Nephron progenitor cell (in vitro differentiated cells): ENCODE results near the gene NOX3.

Experiments used
- DNase-seq: peaks from one replicate; pipeline ENCODE4 v3.0.0; 2021
- H3K27ac Mint-ChIP-seq: 2 replicates; pipeline ENCODE4 v1.8.0; 2021; ENCODE audit warnings: mild to moderate bottlenecking, moderate library complexity, mixed read lengths
- H3K27me3 Mint-ChIP-seq: 2 replicates; pipeline ENCODE4 v1.8.0; 2021; ENCODE audit warnings: mild to moderate bottlenecking, low read depth, mixed read lengths; ENCODE audit not compliant: poor library complexity
- H3K36me3 Mint-ChIP-seq: 2 replicates; pipeline ENCODE4 v1.8.0; 2021; ENCODE audit warnings: low read depth, mixed read lengths
- H3K4me1 Mint-ChIP-seq: 2 replicates; pipeline ENCODE4 v1.8.0; 2021; ENCODE audit warnings: mixed read lengths
- H3K4me3 Mint-ChIP-seq: 2 replicates; pipeline ENCODE4 v1.8.0; 2021; ENCODE audit warnings: mild to moderate bottlenecking, moderate library complexity, mixed read lengths
- H3K9me3 Mint-ChIP-seq: 2 replicates; pipeline ENCODE4 v1.8.0; 2021; ENCODE audit warnings: mild to moderate bottlenecking, moderate library complexity, mixed read lengths
- TF ChIP-seq, protein P1 (sequence below): fragments of 200-600 bp; sonication (generic); IDR thresholded peaks from 2 replicates; pipeline ENCODE4 v1.5.0; 2021; ENCODE audit warnings: antibody characterized with exemption

Gene NOX3

GRCh38 chr6:155351273-155352129 is 104.1 kb downstream of the NOX3 start:
- no peak overlapping the region for H3K4me3 Mint-ChIP-seq
- H3K9me3 Mint-ChIP-seq: peaks cover 74% of the 10 kb centered on the region
- H3K36me3 Mint-ChIP-seq: peaks cover 24% of the 10 kb centered on the region
- TF ChIP-seq, protein P1, sequence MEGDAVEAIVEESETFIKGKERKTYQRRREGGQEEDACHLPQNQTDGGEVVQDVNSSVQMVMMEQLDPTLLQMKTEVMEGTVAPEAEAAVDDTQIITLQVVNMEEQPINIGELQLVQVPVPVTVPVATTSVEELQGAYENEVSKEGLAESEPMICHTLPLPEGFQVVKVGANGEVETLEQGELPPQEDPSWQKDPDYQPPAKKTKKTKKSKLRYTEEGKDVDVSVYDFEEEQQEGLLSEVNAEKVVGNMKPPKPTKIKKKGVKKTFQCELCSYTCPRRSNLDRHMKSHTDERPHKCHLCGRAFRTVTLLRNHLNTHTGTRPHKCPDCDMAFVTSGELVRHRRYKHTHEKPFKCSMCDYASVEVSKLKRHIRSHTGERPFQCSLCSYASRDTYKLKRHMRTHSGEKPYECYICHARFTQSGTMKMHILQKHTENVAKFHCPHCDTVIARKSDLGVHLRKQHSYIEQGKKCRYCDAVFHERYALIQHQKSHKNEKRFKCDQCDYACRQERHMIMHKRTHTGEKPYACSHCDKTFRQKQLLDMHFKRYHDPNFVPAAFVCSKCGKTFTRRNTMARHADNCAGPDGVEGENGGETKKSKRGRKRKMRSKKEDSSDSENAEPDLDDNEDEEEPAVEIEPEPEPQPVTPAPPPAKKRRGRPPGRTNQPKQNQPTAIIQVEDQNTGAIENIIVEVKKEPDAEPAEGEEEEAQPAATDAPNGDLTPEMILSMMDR: no peak
- no peak for DNase-seq
- no peak overlapping the region for H3K27ac Mint-ChIP-seq
- H3K27me3 Mint-ChIP-seq: no peaks in the 10 kb centered on the region
- H3K4me1 Mint-ChIP-seq: no peaks in the 10 kb centered on the region

DNA sequence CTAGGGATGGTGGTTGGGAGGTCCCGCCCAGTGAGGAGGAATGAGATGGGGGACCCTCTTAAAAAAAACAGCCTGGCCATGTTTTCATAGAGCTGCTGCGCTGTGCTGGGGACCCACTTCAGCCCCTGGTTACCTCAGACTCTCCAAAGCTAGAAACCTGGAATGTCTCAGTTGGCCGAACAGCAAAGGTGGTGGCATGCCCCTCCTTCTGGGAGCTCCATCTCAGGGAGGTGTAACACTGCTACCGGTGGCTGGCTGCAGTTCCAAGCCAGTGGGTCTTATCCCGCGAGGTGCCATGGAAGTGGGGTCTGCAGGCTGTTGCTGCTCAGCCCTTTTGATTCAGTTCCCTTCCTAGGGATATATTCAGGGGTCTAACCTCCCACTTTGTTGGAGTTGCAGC is 105.7 kb downstream of the NOX3 start:
- Mint-ChIP-seq H3K4me3 (no peak overlapping the region), H3K27me3 (no peaks in the 10 kb centered on the region), H3K9me3 (peaks cover 80% of the 10 kb centered on the region), H3K36me3 (peaks cover 33% of the 10 kb centered on the region), H3K27ac (peak overlapping the region; percentile 69), H3K4me1 (no peaks in the 10 kb centered on the region)
- DNase-seq: no peak
- TF ChIP-seq, protein P1: no peak

DNA sequence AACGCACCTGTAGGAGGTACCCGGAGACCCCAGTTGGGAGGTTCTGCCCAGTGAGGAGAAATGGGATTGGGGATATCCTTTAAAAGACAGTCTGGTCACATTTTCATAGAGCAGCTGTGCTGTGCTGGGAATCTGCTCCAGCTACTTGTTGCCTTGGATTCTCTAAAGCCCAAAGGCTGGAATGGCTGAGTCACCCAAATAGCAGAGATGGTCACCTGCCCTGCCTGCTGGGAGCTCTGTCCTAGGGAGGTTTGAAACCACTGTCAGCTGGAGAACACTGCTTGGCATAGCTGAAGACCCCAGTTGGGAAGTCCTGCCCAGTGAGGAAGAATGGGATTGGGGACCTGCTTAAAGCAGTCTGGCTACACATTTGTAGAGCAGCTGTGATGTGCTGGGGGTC is 106.5 kb downstream of the NOX3 start:
- Mint-ChIP-seq H3K4me1 (no peaks in the 10 kb centered on the region), H3K9me3 (peaks cover 80% of the 10 kb centered on the region), H3K36me3 (peaks cover 29% of the 10 kb centered on the region), H3K4me3 (no peak overlapping the region), H3K27ac (no peak overlapping the region), H3K27me3 (no peaks in the 10 kb centered on the region)
- no peak for DNase-seq
- TF ChIP-seq, protein P1: no peak

DNA sequence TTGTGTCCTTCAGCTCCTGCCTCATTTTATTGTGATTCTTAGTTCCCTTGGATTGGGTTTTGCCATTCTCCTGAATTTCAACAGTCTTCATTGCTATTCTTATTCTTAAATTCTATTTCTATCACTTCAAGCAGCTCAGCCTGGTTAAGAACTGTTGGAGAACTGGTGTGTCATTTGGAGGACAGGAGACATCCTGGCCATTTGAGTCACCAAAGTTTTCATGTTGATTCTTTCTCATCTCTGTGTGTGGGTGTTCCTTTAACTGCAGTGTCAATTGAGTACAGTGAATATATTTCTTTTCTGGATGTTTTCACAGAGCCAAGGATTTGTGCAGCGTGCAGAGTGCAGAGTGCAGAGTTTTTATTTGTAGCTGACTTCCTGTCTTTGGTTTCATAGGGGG is 107.8 kb downstream of the NOX3 start:
- Mint-ChIP-seq H3K36me3 (peaks cover 27% of the 10 kb centered on the region), H3K4me3 (no peak overlapping the region)

DNA sequence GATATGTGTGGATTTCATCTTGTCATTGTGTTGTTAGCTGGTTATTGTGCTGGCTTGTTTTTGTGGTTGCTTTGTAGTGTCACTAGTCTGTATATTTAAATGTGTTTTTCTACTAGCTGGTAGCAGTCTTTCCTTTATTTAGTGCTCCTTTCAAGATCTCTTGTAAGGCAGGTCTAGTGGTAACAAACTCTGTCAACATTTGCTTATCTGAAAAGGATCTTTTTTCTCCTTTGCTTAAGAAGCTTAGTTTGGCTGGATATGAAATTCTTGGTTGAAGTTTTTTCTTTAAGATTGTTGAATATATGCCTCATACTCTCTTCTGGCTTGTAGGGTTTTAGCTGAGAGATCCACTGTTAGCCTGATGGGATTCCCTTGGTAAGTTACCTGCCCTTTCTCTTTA is 108.7 kb downstream of the NOX3 start:
- H3K4me3 Mint-ChIP-seq: no peak overlapping the region
- DNase-seq: no peak
- no peaks in the 10 kb centered on the region for H3K27me3 Mint-ChIP-seq
- H3K27ac Mint-ChIP-seq: no peak overlapping the region
- H3K4me1 Mint-ChIP-seq: no peaks in the 10 kb centered on the region
- peaks cover 59% of the 10 kb centered on the region for H3K9me3 Mint-ChIP-seq
- peaks cover 27% of the 10 kb centered on the region for H3K36me3 Mint-ChIP-seq
- TF ChIP-seq, protein P1: no peak

More for the DNA sequence above, 107.8 kb downstream of the NOX3 start:
- Mint-ChIP-seq H3K27me3 (no peaks in the 10 kb centered on the region), H3K27ac (no peak overlapping the region), H3K4me1 (no peaks in the 10 kb centered on the region), H3K9me3 (peaks cover 67% of the 10 kb centered on the region)
- DNase-seq: no peak
- TF ChIP-seq, protein P1: no peak
